ENCODE measurements around the gene SYNE1.
"Not testable (repeated sequence)": the region's sequence is repeated elsewhere in the genome, so short reads cannot be mapped to it uniquely, and the experiment has no call there.

The SYNE1 gene

DNA sequence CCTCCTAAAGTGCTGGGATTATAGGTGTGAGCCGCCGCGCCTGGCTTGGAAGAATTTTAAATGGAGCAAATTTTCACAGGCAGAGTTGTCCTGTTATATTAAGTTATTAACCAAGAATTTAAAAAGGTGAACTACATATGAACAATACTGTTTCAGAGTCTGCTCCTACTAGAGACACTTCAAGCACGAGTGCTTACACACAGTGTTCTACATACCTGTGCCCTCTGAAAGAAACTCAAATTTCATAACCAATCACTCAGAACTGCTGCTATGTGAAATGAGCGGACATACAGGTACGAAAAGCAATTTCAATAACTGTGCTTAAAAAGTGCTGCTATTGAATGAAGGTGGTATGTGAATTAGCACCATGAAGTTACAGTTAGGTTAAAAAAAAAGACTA, 262.0 kb downstream of the SYNE1 start:
- DNase-seq (ENCODE audit: low spot score) = no peak

DNA sequence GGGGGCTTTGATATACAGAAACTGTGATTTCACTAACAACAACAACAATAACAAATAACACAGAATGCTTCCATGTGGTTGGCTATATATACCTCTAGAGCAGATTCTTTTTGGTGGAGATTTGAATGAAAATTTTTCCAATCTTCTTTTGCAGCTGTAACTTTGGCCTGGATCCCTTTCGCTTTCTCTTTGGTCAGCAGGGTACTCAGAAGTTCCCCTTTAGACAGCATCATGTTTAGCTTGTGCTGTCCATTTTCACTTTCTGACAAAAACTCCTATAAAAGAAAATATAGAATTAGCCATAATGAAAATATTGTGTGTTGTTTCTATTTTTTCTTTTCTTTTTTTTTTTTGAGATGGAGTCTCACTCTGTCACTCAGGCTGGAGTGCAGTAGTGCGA, 264.2 kb downstream of the SYNE1 start:
- DNase-seq (ENCODE audit: low spot score) = no peak

DNA sequence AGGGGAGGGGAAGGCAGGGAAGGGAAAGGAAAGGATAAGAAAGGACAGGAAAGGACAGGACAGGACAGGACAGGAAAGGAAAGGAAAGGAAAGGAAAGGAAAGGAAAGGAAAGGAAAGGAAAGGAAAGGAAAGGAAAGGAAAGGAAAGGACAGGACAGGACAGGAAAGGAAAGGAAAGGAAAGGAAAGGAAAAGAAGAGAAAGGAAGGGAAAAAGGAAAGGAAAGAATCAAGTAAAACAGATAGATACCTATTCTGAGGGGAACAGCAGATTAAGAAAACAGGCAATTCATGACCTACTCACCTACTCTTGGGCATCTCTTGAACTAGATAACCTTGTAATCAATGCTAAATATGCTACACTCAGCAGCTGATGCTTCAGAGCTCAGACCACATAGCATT, 265.4 kb downstream of the SYNE1 start:
- no peak for DNase-seq (ENCODE audit: low spot score)

DNA sequence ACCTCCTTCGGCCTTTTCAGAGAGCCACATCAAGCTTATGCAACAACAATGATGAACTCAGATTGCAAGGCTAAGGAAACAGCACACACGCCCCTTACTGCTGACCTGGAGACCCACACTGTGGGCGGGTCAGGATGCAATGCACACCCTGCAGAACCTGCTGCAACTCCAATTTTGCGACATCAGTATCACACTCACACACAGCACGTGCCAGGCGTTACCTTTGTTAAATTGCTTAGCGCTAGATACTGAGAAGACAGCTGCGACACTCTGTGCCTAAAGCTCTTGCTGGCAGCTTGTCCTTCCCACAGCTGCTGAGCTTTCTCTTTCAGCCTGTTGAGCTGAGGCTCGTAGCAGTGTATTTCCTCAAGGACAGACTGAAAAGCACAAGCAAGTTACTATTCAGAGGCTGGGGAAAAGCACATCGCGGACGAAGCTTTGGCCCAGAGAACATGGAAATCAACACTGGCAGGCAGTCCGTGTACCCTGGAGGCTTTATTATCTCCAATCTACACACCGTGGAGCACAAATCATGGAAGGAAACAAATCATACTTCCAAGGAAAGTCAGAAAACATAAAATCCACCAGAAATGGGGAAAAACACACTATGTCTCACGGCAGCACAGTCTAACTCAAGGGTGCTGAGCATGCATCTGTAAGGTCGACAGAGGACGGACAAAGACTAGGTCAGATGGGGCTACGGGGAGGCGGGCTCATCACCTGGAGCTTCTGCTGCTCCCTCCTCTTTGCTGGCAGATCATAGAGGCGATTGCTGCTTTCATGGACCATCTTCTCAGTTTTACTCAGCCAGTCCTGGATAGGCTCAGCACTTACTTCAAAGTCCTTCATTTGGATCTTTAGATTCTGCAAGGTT, 268.2 kb downstream of the SYNE1 start:
- DNase-seq (ENCODE audit: low spot score) = no peak

DNA sequence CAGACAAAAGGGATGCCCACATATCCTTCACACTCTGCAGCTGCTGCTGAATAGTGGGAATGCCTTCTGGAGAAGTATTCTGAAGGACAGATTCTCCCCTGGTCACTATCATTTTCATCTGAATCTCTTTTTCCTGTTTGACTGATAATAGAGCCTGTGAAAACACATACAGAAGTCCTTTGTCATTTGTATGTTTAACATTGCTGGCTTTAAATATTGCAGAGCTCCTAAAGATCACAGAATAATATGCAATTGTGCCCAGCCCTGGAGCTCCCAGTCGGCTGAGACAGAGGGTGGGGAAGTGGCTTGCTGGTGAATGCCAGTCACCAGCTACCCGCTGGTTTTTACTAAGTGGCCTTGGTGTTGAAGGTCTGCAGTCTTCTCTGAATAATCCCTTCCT, 272.3 kb downstream of the SYNE1 start:
- no peak for DNase-seq (ENCODE audit: low spot score)

DNA sequence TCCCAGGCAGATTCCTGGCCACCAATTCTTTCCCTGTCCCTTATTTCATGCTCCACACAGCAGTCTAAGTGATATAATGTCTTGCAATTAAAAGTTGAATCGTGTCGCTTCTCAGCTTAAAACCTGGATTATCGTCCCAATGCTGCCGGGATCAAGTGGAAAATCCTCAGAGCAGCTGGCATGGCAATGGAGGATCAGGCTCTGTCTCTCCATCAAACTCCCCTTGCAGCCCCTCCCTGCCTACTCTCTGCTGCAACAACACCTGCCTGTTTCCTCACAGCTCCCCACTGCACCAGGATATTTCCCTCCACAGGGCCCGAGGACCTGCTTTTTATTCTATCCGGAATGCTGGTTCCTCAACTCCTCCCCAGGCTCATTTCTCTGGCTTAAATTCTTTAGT, 277.1 kb downstream of the SYNE1 start:
- no peak for DNase-seq (ENCODE audit: low spot score)

DNA sequence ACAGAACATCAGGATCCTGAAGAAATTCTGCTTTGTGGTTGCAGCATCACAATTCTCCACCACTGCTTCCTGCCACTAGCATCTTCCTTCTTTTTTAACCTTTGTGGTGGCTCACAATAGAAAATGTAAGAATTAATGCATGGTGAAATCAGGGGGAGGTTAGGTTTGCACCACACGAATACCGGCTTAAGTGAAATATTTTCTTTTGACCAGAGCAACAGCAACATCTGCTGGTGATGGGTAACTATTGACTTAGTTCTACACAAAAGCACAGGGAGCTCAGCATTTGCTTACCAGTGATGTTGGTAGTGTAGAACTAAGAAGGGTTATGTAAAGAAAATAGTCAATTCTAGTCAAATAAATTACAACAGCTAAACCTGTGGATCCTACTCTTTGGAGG, 280.5 kb downstream of the SYNE1 start:
- no peak for DNase-seq (ENCODE audit: low spot score)

DNA sequence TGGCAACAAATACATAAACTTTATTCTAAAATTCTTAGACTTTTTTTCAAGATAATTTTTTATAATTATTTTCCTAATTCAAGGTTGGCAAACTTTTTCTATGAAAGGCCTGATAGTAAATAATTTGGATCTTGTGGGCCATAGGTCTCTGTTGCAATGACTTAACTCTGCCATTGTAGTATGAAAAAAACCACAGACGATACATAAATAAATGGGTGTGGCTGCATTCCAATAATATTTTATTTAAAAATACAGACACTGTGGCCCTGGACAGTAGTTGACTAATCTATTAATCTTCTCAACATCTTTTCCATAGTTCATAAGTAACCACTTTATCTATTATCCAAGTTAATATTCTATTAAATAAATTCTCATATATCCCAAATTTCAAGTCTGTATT, 281.1 kb downstream of the SYNE1 start:
- no peak for DNase-seq (ENCODE audit: low spot score)

DNA sequence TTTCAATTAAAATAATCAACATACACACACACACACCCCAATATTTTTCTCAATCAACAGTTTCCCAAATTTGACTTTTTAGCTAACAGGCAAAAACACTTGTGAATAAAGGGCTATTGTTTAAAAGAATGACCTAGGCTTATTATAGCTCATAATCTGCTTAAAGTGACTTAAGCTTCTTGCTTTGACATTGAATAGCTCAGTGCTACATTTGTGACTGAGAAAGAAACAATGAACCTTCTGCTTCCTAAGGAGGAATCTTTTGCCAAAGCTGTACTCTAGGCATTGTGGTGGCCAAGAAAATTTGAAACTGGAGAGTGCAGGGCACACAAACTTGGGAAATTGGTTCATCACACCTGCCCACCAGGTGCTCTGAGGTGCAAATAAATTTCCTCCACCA, 282.0 kb downstream of the SYNE1 start:
- no peak for DNase-seq (ENCODE audit: low spot score)

DNA sequence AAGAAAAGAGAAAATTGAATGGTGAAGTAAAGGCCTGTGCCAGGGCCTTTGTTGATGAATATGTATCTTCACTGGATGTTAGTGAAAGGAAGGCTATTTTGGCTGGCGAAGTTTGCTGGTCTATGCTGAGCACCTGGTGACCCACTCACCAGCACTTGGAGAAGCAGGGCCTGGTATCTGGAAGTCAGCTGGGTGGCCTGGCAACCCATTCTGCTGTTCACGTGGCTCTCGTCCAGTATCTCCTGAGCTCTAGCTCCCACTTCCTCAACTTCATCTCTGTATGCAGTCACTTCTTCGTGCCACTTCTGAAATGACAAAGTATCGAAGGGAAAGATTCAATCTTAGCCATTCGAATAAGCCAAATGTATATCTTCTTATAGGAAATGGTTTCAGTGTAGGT, 283.7 kb downstream of the SYNE1 start:
- no peak for DNase-seq (ENCODE audit: low spot score)

DNA sequence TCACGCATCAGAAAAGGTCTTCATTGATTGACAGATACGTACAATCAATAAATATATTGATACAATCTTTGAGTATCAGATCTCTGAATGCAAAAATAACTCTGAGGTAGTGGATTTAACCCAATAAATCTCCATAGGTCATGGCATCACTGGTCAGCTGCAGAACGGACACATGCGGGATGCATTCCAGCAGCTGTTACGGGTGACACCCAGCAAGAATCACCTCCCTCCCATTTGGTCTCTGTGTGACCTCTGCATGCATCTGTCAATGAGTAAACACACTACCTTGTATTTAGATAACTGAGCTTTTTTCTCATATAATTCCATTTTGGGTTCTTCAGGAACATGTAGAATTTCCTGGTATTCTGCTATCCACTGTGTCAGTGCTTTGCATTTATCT, 285.4 kb downstream of the SYNE1 start:
- DNase-seq (ENCODE audit: low spot score) = no peak

DNA sequence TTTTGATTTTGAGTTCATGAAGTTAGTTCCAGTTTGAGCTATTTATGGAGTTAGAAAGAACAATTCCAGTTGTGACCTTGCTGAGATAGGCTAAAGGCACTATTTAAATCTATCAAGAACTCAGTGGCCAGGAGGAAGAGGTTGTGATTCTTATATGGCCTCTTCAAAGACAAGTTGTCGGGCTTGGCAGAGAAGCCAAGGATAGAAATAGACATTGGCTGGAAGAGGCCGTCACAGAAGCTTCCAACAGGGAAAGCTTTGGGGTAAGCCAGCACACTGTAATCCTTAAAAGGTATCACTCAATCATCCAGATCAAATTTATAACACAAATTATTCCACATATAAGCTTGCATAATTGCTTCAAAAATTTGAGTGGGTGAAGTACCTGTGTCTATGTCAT, 286.1 kb downstream of the SYNE1 start:
- no peak for DNase-seq (ENCODE audit: low spot score)

DNA sequence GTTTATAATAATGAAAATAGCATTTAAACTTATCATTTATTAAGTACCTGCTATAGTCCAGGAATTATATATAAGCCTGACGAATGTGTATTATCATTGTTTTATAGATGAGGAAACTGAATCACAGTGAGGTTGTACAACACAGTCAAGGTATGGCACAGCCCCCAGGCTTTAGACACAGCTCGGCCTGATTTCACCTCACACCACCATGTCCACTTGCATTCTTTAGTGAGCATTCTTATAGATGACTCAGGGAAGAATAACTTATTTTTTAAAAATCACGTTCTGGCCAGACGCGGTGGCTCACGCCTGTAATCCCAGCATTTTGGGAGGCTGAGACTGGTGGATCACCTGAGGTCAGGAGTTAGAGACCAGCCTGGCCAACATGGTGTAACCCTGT, 289.0 kb downstream of the SYNE1 start:
- no peak for DNase-seq (ENCODE audit: low spot score)

DNA sequence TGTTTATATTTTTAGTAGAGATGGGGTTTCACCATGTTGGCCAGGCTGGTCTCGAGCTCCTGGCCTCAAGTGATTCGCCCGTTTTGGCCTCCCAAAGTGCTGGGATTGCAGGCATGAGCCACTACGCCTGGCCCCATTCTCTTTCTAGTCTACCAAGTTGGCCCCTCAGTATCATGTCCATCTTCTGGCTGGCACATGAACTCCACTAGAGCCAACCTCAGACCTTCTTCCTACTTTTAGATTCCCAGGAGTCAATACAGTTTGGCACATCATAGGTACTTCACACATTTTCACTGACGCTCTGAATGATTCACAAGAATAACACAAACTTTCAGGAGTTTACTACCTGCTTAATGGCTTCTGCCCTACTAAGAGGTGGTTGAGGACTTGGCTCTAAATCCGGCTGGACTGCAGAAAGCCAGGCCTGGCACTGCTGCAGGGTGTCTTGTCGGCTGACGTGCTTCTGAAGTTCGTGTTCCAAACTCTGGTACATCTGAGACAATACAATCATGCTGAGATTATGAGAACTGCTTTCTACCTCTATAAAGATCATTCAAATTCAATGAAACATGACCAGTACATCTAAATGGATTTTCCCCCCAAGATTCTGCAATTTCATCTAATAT, 293.3 kb downstream of the SYNE1 start:
- DNase-seq (ENCODE audit: low spot score) = no peak

DNA sequence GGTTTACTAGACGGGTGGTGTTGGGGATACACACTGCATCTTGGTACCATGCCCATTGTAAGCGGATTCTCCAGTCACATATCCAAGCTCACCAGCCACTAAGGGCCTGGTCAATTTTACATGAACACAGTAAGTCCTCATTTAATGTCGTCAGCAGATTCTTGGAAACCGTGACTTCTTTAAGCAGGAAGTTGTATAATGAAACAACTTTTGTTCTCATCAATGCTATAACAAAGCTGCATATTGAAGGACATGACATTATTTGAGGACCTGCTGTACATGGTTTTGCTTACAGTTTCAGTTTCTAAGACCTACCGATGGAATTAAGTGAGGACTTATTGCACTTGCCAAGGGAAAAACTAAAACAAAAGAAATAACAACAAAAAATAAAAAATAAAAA, 295.6 kb downstream of the SYNE1 start:
- DNase-seq (ENCODE audit: low spot score) = no peak

DNA sequence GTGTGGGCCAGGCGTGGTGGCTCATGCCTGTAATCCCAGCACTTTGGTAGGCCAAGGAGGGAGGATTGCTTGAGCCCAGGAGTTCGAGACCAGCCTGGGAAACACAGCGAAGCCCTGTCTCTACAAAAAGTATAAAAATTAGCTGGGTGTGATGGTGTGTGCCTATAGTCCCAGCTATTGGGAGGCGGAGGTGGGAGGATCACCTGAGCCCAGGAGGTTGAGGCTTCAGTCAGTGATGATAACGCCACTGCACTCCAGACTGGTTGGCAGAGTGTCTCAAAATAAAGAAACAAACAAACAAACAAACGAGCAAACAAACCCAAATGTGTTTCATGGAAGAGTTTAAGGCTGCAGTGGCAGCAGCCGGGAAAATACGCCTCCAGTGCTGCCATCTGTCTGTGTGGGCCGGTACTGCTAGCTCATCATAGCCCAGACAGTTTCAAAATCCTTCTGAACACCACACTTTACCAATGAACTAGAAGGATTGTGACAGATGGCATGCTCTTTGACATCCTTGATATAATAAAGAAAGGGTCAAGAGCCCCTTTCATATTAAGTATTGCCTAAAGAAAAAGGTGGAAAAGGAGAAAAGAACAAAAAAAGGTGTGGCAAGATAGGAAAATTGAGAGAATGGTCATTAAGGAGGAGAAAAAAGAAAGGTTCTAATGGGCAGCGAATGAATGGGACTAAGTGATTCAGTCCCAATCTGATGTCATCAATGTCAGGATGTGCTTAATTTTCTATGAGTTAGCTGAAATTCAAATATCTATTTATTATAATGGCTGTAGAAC, 298.6 kb downstream of the SYNE1 start:
- no peak for DNase-seq (ENCODE audit: low spot score)

DNA sequence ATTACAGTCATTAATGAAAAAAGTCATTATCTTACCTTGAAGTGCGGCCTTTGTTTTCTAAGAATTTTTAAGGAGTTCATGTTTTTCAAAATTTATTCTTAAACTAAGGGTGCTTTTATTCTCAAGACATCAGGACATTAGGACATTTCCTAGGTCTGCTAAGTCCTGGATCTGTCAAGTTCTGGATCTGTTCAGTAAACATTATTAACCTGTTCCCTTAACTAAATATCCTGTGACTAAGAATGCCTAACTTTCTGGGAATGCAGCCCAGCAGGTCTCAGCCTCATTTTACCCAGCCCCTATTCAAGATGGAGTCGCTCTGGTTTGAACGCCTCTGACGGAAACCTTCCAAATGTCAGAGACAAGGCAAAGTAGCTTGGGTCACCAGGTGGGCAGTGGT, 302.6 kb downstream of the SYNE1 start:
- no peak for DNase-seq (ENCODE audit: low spot score)

DNA sequence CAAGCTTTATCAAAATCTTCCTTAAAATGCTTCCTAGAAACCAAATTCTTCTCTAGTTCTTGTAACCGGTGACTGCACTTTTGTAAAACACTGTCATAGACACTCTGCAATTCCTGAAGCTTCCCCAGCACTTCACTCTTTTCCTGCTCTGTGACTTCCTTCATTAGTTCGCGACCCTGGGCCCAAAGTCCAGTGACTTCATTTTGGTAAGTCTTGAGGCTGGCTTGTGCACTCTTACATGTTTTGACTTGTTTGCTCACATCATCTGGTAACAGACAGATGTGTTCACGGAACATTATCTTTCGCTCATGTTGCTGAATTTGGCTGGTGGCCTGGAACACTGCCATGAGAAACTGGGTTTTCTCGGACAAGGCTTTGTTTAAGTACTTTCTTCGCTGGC, 306.2 kb downstream of the SYNE1 start:
- no peak for DNase-seq (ENCODE audit: low spot score)

DNA sequence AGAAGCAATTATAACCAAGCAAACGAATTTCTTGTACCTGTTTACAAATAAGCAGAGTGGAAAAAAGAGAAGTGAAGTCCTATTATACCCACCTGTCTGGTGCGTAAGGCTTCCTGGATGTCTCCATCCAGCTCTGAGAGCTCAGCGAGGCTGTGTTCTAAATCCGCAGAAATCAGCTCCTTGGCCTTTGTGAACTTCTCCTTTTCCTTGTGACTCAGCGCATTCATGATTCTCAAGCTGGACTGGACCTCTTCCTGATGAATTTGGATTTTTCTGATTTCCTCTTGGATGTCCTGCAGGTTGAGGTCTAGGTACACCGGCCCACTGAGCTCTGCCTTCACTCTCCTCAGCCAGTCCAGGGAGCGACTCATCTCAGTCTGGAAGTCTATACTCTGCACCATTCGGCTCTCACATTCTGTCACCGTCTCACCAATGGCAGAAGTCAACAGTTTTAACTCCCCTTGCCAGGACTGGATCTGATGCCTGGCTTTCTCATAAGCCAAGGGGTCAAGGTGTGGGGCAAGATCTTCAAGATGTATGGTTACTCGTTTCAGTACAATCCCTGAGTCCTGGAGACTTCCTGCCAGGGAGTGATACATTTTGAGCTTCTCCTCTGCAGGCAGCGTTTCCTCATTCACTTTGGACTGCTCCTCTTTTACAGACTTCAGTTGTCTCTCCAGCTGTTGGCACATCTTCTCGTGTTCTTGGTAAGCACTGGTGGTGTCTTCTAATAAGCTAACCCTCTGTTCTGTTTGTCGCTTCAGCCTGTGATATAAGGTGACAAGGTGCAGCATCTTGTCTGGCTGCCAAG, 307.3 kb downstream of the SYNE1 start:
- DNase-seq (ENCODE audit: low spot score) = no peak

DNA sequence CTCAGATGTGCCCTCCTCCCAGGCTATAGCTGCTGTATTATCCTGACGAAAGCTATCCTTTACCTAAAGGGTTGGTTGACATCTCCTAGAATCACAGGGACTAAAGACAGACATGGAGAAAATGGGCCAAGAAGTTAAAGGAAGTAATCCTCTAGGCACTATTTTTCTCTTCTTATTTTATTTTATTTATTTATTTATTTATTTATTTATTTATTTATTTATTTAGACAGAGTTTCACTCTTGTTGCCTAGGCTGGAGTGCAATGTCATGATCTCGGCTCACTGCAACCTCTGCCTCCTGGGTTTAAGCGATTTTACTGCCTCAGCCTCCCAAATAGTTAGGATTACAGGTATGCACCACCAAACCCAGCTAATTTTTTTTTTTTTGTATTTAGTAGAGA, 309.0 kb downstream of the SYNE1 start:
- DNase-seq (ENCODE audit: low spot score) = not testable (repeated sequence)

DNA sequence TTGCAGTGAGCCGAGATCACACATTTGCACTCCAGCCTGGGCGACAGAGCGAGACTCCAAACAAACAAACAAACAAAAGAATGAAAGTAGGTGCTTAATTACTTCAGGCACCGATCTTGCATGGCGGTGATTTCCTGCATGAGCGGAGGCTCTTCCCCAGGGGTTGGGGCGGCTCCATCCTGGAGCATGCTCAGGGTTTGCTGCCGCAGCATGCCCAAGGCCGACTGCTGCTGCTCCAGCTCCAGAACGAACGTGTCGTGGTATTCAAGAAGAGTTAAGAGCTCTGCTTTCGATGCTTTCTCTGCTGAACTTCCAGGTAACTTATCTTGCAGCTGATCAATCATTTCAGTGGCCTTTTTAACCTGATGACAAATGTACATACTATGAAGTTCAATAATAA, 313.8 kb downstream of the SYNE1 start:
- DNase-seq (ENCODE audit: low spot score) = no peak

DNA sequence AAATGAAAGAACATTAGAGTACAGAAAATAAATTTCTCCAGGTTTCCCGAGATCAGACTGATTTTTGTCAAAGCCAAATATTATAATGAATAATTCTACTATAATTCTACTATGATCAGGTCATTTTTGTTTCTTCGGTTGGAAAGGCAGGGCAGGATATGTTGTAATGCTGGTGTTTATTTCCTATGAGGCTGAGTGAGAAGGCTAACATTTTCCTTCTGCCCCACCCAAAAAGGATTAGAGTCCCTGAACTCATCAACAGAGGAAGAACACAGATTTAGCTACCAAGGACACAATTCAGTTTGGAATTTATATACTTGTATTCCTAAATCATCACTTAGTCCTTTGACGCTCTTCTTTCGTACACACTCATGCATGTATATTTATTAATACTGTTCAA, 318.9 kb downstream of the SYNE1 start:
- DNase-seq (ENCODE audit: low spot score) = no peak

Data from SK-N-DZ (cell line).